ENCODE measurements around the gene AMHR2. TPM values are rescaled to one million over a fixed set of nuclear protein-coding genes. Genes with fewer than 3 reads are reported as not detected.

Gene AMHR2
- total and polyA plus RNA-seq, 9 of the 15 experiments (the other 6 are each of a cell fraction or from before 2014, with no cell fraction given): 8.9 to 49.7 (median 19.3) TPM

- no TSS peak for BruUV-seq (replicated peaks)
- H3K4me3 ChIP-seq: peak overlapping the region; percentile 62
- ATAC-seq: no peak
- H3K79me2 ChIP-seq (ENCODE audit: control insufficient read depth, insufficient read depth, low read length): peaks cover 48% of the 10 kb centered on the region
- DNase-seq (ENCODE audit: extremely low read depth in 1 of 4, low spot score in 3 of 4): no peak
- FAIRE-seq: no peak
- no peaks in the 10 kb centered on the region for H3K9me1 ChIP-seq (ENCODE audit: control insufficient read depth, insufficient read depth, low read length)
- no peaks in the 10 kb centered on the region for H4K20me1 ChIP-seq (replicated peaks; ENCODE audit: control insufficient read depth, insufficient read depth, low read length)
- H3K27me3 ChIP-seq (ENCODE audit: control insufficient read depth in 2 of 2, insufficient read depth in 2 of 2, low read length in 2 of 2): no peaks in the 10 kb centered on the region
- peaks cover 41% of the 10 kb centered on the region for H3K36me3 ChIP-seq (ENCODE audit: control insufficient read depth, insufficient read depth, low read length)
- H3K9me3 ChIP-seq (replicated peaks; ENCODE audit: control insufficient read depth, insufficient read depth, low read depth, low read length): no peaks in the 10 kb centered on the region
- CTCF ChIA-PET (ENCODE audit: low intra/inter-chr PET ratio): interaction anchor here (1.2 to 3.5 kb wide), 3 partner anchors 26 to 57 kb away, joined by 5 to 20 read pairs (median 6); no protein-coding TSS in a partner anchor
- H3K9ac ChIP-seq (ENCODE audit: insufficient read depth in 1 of 2, low read depth in 2 of 2, low read length in 2 of 2): peak overlapping the region; percentile 70 to 84
- H3K27ac ChIP-seq (ENCODE audit: extremely low read depth, low read depth, low read length): peak overlapping the region; percentile 73
- peaks cover 33 to 38% of the 10 kb centered on the region in 2 experiments for H3K4me1 ChIP-seq (replicated peaks in 1 of 2; ENCODE audit: control insufficient read depth in 2 of 2, insufficient read depth in 2 of 2, low read length in 2 of 2)
- intact Hi-C loops (cut with micrococcal nuclease) (loop anchor here (1.0 to 2.0 kb wide), 2 partner anchors 15 to 40 kb away; no protein-coding TSS in a partner anchor), in situ Hi-C loops (cut with MboI) (no loop called here)
- POLR2A ChIA-PET: interaction anchor here (0.8 to 1.4 kb wide), 3 partner anchors 26 to 73 kb away, joined by 3 to 7 read pairs (median 3); no protein-coding TSS in a partner anchor
- peak overlapping the region; percentile 50; the same call in 1 of the 2 replicates for H2AFZ ChIP-seq (ENCODE audit: low read depth, low read length)
- peak overlapping the region; percentile 77 for H3K4me2 ChIP-seq (ENCODE audit: insufficient read depth, low read length)
- WGBS (ENCODE audit: insufficient coverage, low coverage, missing lambda C conversion rate): 6% methylated on average over 17 of the region's 21 CpGs
- 0 out of 2 replicates have a peak, but pooled peaks have one; percentile 13 for TF ChIP-seq MTA2 (IDR thresholded peaks at IDR 0.05; ENCODE audit: low read depth)
- 0 out of 2 replicates have a peak, but pooled peaks have one; percentile 29 for TF ChIP-seq SMARCE1 (IDR thresholded peaks at IDR 0.05)
- TF ChIP-seq ZKSCAN8 (CRISPR knock-in tag; IDR thresholded peaks at IDR 0.05): no peak
- TF ChIP-seq CEBPB (tag; IDR thresholded peaks at IDR 0.05): peak; percentile 77
- TF ChIP-seq TRIM28 (IDR thresholded peaks at IDR 0.05): peak; percentile 47; the same call in 1 of the 2 replicates
- TF ChIP-seq, protein P1, sequence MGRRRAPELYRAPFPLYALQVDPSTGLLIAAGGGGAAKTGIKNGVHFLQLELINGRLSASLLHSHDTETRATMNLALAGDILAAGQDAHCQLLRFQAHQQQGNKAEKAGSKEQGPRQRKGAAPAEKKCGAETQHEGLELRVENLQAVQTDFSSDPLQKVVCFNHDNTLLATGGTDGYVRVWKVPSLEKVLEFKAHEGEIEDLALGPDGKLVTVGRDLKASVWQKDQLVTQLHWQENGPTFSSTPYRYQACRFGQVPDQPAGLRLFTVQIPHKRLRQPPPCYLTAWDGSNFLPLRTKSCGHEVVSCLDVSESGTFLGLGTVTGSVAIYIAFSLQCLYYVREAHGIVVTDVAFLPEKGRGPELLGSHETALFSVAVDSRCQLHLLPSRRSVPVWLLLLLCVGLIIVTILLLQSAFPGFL (CRISPR knock-in tag; IDR thresholded peaks at IDR 0.05): no peak
- TF ChIP-seq LEF1 (IDR thresholded peaks at IDR 0.05): peak; percentile 18; the same call in 1 of the 2 replicates
- TF ChIP-seq LARP7 (IDR thresholded peaks at IDR 0.05): peak; percentile 85; the same call in 1 of the 2 replicates
- 0 out of 2 replicates have a peak, but pooled peaks have one; percentile 25 for TF ChIP-seq FOSL1 (tag; conservative IDR thresholded peaks at IDR 0.05)
- 0 out of 2 replicates have a peak, but pooled peaks have one; percentile 45 for TF ChIP-seq HDAC2 (IDR thresholded peaks at IDR 0.05)
- no peak for TF ChIP-seq SAFB2 (IDR thresholded peaks at IDR 0.05; ENCODE audit: borderline replicate concordance, low read depth, low read length, severe bottlenecking)
- 0 out of 2 replicates have a peak, but pooled peaks have one; percentile 35 for TF ChIP-seq NFRKB (IDR thresholded peaks at IDR 0.05; ENCODE audit: low read depth)
- no peak for TF ChIP-seq TAF15 (IDR thresholded peaks at IDR 0.05; ENCODE audit: low read depth, low read length)
- peak; percentile 47 for TF ChIP-seq PRDM10 (IDR thresholded peaks at IDR 0.05; ENCODE audit: partially characterized antibody)
- TF ChIP-seq MTA1 (IDR thresholded peaks at IDR 0.05; ENCODE audit: borderline replicate concordance): 0 out of 2 replicates have a peak, but pooled peaks have one; percentile 28
- TF ChIP-seq SMARCB1 (IDR thresholded peaks at IDR 0.05; ENCODE audit: insufficient read length, low read depth): no peak
- no peak for TF ChIP-seq ZNF347 (CRISPR knock-in tag; IDR thresholded peaks at IDR 0.05; ENCODE audit: low read depth)
- TF ChIP-seq STAT5A (IDR thresholded peaks at IDR 0.05; ENCODE audit: borderline replicate concordance, low read length): no peak
Observed at GRCh38 chr12:53380794-53381730, 42.6 kb upstream of the AMHR2 start.

Measured in K562 (cell line).